GM19043 (cell line): ENCODE data around the gene STIM2.
"Not testable (repeated sequence)": the region's sequence is repeated elsewhere in the genome, so short reads cannot be mapped to it uniquely, and the experiment has no call there.

Experiments used
- ATAC-seq: cut with Tn5 transposase; IDR thresholded peaks from one replicate; pipeline ENCODE4 v1.9.1; 2021; ENCODE audit warnings: low read depth; ENCODE audit not compliant: unreplicated experiment

The STIM2 gene

DNA sequence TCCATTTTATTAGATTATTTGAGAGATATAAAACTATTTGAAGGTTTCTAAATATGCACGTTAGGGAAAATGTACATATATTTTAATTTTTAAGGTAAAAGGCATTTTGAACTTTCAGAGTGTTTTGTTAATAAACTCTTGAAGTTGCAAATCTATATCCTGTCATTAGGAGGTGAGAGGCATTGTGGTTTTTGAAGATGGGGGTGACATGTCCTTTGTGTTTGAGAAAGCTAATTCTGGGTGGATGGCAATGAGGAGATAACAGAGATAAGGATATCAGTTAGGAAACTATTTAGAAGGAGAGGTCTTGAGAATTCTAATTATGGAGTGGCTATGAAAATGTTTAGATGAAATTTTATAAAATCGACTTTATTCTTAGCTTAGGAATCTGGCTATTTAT is 6.1 kb downstream of the STIM2 start:
- ATAC-seq = no peak

DNA sequence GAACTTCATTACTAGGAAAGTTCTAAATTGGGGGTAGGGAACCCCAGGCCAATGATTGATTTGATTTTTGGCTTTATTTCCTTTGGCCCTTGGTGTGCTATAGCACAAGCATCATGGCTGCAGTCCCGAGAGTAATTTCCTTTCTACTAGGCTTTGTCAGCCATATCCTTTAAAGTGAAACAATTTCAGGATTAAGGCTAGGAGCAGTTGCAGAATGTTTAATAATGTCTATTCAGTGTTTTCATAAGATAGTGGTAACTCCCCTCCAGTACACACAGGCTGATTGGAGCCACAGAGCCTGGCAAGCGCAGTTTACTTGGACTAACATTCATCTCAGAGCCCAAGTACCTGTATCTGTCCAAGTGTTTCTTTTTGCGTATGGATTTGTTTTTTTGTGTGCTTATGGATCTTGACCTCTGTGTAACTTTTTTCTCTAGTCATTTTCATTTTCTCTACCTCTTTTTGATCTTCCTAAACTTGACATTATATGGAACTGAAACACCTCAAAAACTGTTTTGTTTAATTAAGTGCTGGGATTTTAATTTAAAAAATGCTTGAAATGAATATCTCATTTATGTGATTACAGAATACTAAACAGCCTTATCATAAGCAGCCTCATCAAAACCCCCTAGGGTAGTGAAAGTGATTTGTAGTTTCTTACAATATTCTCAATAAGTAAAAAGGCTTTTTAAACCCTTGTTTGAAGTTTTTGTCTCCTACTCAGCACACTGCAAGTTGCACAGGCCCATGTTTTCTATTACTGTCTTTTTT is 7.5 kb downstream of the STIM2 start:
- ATAC-seq = no peak

DNA sequence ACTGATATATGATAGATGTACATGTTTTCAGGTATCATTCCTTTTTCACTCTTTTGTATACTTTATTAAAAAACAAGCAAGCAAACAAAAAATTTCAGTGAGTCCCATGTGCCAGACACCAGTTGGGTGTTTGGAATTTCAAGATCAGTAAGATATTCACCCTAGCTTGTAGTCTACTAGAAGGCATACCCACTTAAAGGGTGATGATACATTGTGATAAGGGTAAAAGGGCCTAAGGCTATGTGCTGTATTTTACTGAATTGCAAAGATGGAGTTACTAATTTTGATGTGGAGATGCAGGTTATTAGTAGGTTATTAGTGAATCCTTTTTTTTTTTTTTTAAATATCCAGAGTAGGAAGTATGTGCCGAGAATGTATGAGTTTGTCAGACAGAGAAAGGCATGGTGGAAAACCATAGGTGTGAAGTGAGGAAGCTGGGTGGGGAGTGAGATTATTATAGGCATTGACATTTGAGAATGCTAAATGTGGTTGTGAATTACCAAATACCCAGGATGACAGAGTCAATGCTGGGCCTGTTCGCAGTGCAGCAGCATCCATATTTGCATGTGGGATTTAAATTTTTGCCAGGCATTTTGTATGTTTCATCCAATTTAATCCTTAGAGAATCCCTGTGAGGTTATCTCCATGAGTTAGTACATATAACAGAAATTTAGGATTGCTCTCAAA is 10.1 kb downstream of the STIM2 start:
- no peak for ATAC-seq

DNA sequence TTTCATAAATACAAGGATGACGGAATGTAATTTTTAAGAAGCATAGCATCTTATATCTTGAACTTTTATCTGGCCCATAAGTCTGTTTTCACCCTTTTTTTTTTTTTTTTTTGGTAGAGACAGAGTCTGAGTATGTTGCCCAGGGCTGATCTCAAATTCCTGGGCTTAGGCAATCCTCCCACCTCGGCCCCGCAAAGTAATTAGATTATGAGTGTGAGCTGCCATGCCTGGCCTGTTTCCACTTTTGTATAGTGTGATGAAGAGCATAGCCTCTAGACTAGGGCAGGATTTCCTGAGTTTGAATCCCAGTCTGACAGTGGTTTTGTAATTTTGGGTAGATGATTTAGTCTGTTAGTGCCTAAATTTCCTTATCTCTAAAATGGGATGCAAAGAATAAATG is 11.0 kb downstream of the STIM2 start:
- no peak for ATAC-seq

DNA sequence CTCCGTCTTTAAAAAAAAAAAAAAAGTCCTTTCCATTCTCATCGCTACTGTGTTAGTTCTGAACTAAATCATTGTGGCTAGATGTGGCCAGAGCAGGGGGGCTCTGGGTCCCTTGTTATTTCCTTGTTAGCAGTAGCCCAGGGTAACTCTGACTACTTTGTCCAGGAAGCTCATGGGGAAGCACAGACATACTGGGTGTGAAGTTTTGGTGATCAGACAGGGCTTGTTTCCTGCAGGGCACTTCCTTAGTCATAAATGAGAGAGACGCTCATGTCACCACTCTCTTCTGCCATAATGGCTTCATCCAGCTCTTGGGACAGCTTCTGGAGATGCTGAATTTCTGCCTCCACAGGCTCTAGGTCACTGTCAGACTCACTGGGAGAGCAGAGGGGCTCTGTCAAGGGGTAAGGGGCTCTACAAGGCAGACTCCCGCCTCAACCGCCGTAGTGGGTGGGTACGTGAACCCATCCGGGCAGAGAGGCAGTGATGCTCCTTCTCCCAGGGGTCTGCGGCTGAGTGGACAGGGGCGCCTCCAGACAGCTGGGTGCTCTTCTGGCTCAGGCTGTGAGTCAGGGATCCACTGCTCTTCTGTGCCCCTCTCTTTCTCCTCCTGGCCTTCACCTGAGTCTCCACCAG is 12.9 kb downstream of the STIM2 start:
- ATAC-seq = peak; percentile 90

DNA sequence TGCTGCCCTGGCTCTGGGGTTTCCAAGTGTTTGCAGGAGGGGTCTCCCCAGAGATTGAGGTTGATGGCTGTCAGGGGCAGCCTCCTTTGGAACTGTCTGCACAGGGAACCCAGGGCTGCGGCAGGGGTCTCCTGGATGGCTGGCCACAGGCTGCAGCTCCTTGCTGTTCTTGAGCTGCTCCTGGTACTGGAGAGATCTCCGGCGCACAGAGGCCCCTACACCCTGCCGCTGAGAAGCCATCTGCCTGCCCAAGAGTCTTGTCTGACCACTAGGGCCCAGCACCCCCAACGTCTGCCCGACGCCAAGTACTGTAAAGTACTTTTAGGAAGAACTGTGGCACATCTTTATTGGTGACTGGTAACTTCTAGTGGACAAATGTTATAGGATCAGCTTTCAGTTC is 13.5 kb downstream of the STIM2 start:
- ATAC-seq = no peak

DNA sequence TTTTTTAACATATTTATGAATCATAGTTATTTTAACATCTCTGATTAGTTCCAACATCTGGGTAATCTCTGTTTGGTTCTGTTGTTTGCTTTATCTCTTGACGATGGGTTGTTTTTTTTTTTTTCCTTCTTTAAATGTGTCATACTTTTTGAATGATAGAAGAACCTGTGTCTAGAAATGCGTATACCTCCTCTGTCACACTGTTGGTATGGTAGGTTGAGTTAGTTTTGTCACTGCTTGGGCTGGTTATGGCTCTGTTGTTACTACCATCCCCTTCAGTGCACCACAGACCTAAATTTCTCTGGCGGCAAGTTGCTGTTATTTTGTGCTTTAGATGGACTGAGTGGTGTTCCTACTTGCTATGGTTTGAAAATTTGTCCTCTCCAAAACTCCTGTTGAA is 16.8 kb downstream of the STIM2 start:
- ATAC-seq = no peak

DNA sequence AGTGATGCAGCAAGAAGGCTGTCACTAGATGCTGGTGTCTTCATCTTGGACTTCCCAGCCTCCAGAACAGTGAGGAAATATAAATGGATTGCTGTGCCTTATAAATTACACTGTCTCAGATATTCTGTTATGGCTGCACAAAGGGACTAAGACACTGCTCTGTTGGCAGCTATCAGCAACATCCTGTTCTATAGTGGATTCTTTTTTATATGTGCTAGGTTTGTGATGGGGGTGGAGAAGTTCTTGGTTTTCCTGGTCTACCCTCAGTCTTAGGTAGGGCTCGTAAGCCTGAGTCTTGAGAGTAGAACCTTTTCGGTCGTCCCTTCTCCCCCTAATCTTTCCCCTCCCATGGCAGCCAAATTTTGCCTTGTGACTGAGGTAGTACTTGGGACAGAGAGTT is 17.3 kb downstream of the STIM2 start:
- no peak for ATAC-seq

DNA sequence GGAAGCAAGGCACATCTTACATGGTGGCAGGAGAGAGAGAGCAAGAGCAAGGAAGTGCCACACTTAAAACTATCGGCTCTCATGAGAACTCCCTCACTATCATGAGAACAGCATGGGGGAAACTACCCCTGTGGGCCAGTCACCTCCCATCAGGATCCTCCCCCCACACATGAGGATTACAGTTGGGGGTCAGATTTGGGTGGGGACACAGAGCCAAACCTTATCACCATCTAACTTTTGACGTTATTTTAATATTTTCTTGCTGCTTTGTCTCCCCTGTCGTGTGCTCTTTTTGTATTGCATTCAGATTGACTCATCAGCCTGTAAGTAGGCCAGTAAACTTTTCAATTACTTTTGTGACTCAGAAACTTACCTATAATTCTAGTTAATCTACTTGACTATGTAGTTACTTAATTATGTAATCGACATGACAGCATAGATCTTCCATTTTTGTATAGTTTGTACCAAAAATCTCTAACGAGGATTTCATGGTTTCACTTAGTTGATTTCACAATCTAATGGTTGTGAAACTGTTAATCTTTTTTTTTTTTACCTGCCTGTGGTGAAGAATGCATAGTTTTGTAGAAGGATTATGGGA is 18.3 kb downstream of the STIM2 start:
- ATAC-seq = no peak

DNA sequence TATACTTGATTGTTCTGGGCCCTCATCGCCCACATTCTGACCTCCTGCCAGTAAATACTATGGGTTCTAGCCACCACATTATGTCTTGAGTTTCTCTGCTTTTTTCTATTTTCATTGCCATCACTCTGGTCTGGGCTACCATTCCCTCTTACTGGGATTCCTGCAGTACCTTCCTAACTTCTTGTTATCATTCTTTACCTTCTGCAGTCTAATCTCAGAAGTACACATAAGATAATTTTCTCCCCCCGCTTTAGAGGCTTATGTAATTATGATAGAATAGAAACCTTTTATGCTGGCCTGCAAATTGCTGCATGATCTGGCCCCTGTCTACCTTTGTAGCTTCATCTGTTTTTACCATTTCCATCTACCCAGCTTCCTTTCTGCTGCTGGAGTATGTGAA is 19.2 kb downstream of the STIM2 start:
- no peak for ATAC-seq

DNA sequence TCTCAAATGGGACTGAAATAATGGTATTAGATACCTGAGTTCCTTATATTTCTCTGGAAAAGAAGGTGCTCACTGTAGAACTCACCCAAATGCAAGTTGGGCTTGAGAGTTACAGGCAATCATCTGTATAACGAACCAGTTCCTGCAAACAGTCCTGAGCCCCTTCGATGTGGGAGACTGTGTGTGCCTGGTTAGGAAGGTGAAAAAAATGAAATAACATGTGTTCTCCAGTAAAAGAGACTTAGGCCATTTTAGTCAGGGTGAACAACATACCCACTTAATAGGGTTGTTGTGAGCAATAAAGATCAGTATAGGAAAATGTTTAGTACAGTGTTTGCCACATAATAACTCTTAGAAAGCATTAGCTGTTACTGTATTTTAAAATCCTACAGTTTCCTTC is 23.4 kb downstream of the STIM2 start:
- ATAC-seq = no peak

DNA sequence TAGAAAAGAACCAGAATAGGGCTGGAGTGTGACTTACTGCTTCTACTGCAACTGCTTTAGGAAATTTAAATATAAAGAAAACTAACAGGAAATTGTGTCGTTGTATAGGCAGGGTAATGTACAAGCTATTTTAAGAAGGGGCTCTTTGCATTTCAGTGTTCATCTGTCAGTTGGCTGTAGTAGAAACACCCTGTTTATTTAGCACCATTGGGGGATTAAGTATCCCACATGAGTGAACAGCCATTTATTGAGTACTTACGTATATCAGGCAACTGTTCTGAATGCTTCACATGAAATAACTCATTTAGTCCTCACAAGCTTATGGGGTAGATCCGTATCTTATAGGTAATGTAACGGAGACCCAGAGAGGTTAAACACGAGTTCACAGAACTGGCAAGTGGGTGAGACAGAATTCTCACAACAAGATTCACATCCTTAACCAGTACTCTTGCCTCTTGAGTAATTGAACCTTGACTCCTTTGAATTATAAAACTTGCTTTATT is 23.9 kb downstream of the STIM2 start:
- peak; percentile 52 for ATAC-seq

DNA sequence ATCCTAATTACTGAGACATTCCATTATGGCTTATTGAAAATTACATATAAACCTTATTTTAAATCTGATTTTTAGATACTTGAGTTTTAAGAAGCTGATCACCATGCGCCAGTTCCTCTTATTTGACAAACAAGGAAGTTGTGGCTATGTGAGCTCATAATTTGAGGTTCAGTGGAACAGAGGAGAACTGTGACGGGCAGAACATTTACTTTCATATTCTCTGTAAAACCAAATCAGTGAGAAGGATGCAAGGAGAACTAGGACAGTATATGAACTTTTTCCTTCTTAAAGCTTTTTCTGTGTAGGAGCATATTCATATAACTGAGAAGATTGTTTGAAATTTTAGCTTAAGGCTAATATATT is 25.3 kb downstream of the STIM2 start:
- ATAC-seq = peak; percentile 62

DNA sequence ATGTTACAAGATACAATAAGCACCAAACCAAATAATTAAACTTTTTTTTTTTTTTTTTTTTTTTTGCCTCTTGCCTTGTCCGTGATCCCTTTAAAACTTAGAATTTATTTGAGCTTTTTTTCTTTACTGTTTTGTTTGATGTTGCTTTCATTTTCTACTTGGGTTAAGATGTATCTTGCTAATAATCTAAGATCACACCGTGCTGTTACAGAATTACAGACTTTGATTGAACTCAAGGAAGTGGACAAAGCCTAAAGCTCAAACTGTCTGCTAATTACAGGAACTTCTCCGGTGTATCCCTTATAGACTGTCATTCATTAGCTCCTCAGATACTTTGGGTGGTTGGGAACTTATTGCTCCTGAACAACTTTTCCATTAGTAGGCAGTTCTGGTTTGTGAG is 26.5 kb downstream of the STIM2 start:
- no peak for ATAC-seq

DNA sequence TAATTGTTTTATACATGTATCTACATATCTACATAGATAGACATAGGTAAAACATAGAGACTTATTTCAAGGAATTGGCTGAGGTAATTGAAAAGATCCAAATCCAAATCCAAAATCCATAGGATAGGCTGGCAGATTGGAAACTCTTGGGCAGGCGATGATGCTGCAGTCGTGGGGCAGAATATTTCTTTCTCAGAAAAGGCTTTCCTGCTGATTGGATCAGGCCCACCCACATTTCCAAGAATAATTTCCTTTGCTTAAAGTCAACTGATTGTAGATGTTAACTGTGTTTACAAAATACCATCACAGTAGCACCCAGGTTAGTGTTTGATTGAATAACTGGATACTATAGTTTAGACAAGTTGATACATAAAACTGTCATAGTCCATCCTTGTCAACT is 27.2 kb downstream of the STIM2 start:
- no peak for ATAC-seq

DNA sequence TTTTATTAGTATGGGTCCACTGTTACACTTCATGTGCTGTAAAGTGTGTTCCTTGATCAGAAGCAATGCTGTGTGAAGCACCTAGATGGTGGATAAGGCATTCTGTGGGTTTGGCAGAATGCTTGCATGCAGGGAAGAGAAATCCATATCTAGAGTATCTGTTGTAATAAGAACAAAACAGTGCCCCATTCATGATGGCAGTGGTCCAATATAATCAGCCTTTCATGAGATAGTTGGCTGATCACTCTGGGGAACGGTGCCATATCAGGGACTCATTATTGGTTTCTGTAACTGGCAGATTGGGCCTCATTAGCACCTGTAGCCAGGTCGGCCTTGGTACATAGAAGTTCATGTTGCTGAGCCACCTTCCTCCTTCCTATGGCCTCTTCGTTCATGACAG is 28.7 kb downstream of the STIM2 start:
- ATAC-seq = no peak

DNA sequence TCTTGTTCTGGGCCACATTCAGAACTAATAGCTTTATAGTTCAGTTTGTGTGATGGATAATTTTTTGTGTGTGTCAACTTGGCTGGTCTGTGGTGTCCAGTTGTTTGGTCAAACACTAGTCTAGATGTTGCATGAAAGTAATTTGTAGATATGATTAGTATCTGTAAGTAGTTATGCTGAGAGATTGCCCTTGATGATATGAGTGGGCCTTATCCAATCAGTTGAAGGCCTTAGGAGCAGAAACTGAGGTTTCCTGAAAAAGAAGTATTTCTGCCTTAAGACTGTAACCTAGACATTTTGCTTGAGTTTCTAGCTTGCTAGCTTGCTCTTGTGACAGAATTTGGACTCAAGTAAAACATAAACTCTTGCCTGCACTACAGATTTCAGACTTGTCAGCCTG is 30.4 kb downstream of the STIM2 start:
- no peak for ATAC-seq

DNA sequence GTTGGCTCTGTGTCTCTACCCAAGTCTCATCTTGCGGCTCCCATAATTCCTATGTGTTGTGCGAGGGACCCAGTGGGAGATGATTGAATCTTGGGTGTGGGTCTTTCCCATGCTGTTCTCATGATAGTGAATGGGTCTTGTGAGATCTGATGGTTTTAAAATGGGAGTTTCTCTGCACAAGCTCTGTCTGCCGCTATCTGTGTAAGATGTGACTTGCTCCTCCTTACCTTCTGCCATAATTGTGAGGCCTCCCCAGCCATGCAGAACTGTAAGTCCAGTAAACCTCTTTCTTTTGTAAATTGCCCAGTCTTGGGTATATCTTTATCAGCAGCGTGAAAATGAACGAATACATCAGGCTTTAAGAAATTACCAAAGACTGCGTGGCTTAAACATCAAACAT is 31.2 kb downstream of the STIM2 start:
- no peak for ATAC-seq

DNA sequence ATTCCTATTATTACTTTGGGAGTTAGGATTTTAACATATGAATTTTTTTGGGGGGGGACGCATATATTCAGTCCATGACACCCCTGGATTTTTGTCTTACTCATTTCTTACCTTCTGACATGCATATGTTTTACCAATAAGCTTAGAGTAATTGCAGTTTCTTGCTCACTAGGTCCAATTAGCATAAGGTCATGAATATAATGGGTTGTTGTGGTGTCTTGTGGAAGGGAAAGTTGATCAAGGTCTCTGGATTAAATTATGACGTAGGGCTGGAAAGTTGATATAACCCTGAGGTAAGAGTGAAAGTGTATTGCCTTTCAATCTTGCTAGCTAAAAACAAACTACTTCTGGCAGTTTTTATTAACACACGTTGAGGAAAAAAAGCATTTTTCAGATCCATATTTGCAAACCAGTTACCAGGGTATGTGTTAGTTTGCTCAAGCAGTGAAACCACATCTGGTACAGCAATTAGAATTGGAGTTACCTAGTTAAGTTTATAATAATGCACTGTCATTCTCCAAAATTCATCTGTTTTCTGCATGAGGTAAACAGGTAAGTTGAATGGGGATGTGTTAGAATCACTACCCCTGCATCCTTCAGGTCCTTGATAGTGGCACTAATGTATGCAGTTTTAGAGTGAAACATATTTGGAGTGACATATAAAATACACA is 32.0 kb downstream of the STIM2 start:
- ATAC-seq = no peak

DNA sequence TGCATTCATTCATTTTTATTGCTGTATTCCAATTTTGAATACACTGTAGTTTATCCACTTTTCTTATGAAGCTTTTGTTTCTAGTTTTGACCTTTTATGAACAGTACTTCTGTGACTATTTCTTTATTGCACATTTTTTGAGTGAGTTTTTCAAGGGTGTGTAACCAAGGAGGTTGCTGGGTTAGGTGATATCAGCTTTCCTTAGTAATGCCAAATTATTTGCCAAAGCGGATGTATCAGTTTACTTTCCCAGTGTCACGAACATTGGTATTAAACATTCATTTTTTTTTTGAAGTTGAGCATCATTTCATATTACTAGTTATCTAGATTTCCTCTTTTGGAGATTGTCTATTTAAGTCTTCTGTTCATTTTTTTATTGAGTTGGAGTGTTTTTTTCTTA is 32.9 kb downstream of the STIM2 start:
- ATAC-seq = no peak

DNA sequence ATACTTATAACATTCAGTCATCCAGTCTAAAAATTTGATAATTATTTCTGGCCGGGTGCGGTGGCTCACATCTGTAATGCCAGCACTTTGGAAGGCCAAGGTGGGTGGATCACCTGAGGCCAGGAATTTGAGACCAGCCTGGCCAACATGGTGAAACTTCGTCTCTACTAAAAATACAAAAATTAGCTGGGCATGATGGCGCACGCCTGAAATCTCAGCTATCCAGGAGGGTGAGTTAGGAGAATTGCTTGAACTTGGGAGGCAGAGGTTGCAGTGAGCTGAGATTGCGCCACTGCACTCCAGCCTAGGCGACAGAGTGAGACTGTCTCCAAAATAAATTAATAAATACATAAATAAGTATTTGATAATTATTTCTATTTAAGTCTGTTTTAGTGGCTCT is 34.2 kb downstream of the STIM2 start:
- ATAC-seq = not testable (repeated sequence)
